Left ventricle myocardium superior (tissue), 1 donor: ENCODE measurements around the gene IL25. TPM values are rescaled to one million over a fixed set of nuclear protein-coding genes. Genes with fewer than 3 reads are reported as not detected.

ENCODE experiments used
- ATAC-seq: fragments of 200-7000 bp; cut with Tn5 transposase; one replicate; pipeline ENCODE4 v1.9.1; 2020; ENCODE audit warnings: mild to moderate bottlenecking, moderate library complexity
- DNase-seq: peaks from one replicate; pipeline ENCODE4 v3.0.0-alpha.2; 2020
- intact Hi-C: fragments of 100-400 bp; cut with micrococcal nuclease; formaldehyde crosslinking; loops from one replicate; pipeline ENCODE4 v1.11.0; 2022
- total RNA-seq: library from RNA; stranded (reverse); fragmentation: NEBNext Ultra II Directional; extraction: Animal tissue kit (Norgen Biotek cat#: 25700); gene quantifications from one replicate; pipeline ENCODE4 v1.2.1, GENCODE V29; 2021
- donor health status: DM: no; HTN: yes; CAD: no; lungs with severe emphysema.

Gene IL25
- total RNA-seq, 1 donor from 2014 or later: not detected

GRCh38 chr14:23403139-23403438, 30.5 kb downstream of the IL25 start:
- ATAC-seq (no peak), DNase-seq (no peak)
- intact Hi-C loops: no loop called here

DNA sequence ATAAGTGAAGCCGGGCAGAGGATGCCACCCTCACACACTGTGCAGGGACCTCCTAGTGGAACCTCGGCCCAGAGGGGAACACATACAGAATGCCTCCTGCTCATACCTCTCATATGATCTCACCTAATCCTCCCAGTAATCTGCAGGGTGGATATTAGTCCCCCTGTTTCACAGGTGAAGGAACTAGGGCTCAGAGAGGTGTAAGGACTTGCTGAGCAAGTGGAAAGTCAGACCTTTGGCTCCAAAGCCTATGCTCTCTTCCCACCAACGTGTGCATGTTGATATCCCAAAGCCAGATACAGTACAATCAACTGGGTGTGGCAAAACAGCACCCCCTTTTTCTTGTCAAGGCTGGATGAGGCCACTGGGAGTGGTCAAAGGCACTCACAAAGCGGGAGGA, 31.3 kb downstream of the IL25 start:
- DNase-seq: no peak
- intact Hi-C loops: no loop called here
- no peak for ATAC-seq

- ATAC-seq (no peak), DNase-seq (no peak)
- intact Hi-C loops: no loop called here
Measured at GRCh38 chr14:23404331-23404900, 31.8 kb downstream of the IL25 start.

GRCh38 chr14:23405096-23405495, 32.5 kb downstream of the IL25 start:
- DNase-seq (no peak), ATAC-seq (peak; percentile 0)
- intact Hi-C loops: no loop called here

- DNase-seq (no peak), ATAC-seq (no peak)
- intact Hi-C loops: no loop called here
Measured at GRCh38 chr14:23405516-23406025, 33.0 kb downstream of the IL25 start.

GRCh38 chr14:23406244-23406643, 33.6 kb downstream of the IL25 start:
- no peak for ATAC-seq
- DNase-seq: no peak
- intact Hi-C loops: no loop called here

DNA sequence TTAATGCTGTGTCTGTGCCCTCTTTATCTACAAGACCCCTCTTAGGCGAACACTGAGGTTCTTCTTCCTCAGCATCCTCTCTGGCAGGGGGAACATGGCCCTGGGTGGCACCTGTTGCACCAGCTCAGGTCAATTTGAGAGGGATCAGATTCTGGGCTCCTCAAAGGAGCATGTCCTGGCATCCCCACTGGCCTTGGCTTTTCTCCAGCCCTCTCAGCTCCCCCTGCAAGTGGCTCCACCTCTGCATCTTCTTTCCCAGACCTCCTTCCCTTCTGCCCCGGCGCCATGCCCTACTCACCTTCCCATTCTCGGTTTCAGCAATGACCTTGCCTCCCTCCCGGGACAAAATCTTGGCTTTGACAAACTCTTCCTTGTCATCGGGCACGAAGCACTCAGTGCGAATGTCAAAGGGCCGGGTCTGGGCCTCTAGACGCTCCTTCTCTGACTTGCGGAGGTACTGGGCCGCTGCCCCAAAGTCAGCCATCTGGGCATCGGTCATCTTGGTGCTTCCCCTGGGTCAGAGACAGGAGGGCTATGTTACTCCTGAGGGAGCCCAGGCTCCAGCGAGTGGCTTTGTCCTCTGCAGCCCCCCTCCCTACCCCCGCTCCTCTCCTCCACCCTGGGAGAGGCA, 34.2 kb downstream of the IL25 start:
- no peak for DNase-seq
- no peak for ATAC-seq
- intact Hi-C loops: no loop called here

- DNase-seq: no peak
- intact Hi-C loops: no loop called here
- no peak for ATAC-seq
Measured at GRCh38 chr14:23407516-23408306, 35.1 kb downstream of the IL25 start, which contains the start of gene MYH6. Gene MYH6, minus strand, starts transcription at chr14:23408273. Its CDS starts 1,050 bp downstream, at chr14:23407223.

DNA sequence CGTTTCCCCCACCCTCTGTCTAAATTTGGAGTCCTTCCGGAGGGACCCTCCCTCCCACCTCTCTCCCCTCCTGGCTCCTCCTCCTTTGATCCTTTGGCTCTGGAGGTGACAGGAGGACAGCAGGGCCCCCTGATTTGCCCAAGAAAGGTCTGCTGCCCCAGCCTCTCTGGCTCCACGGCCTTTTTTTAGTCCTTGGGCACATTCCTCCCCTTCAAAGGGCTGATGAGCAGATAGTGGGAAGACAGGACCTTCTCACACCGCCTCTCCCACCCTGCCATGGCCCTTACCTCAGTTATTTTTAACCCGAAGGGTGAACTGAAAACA, 35.7 kb downstream of the IL25 start:
- ATAC-seq (peak; percentile 9), DNase-seq (peak; percentile 64)
- intact Hi-C loops: no loop called here

- intact Hi-C loops: no loop called here
- DNase-seq (peak; percentile 73), ATAC-seq (peak; percentile 34)
Measured at GRCh38 chr14:23409475-23409874, 36.9 kb downstream of the IL25 start.

- ATAC-seq (peak; percentile 40), DNase-seq (peak; percentile 85)
- intact Hi-C loops: no loop called here
Measured at GRCh38 chr14:23409966-23410635, 37.5 kb downstream of the IL25 start.

- intact Hi-C loops: no loop called here
- no peak for DNase-seq
- peak; percentile 1 for ATAC-seq
Measured at GRCh38 chr14:23411563-23412525, 39.2 kb downstream of the IL25 start.

DNA sequence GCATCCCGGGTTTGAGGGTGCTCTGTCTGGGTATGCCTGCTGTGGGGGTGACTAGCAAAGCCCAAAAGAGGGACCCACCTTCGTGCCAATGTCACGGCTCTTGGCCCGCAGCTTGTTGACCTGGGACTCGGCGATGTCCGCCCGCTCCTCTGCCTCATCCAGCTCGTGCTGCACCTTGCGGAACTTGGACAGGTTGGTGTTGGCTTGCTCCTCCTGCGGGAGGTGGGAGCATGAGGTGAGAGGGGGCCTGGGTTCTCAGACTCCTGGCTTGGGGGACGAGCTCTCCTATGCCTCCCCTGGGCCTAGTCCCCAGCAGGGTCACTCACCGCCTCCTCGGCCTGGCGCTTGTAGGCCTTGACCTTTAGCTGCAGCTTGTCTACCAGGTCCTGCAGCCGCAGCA, 41.1 kb downstream of the IL25 start:
- intact Hi-C loops: no loop called here
- ATAC-seq: no peak
- DNase-seq: no peak

DNA sequence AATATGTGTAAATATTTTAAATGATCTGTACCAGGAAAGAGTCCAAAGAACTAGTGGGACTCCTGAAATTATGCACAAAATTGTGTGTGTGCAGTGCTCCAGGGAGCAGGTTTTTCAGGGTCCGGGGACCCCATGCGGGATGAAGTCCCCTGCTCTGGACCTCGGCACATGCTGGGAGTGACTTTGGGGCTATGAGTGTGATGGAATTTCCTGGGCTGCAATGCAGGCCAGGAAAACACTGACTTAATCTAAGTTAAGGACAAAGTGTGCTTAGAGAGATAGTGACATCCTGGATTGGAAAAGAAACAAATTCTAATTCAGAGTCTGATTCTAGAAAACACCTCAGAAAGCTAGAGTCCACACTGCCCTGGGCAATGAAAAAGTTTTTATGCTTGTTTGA, 41.6 kb downstream of the IL25 start:
- no peak for ATAC-seq
- intact Hi-C loops: no loop called here
- no peak for DNase-seq

DNA sequence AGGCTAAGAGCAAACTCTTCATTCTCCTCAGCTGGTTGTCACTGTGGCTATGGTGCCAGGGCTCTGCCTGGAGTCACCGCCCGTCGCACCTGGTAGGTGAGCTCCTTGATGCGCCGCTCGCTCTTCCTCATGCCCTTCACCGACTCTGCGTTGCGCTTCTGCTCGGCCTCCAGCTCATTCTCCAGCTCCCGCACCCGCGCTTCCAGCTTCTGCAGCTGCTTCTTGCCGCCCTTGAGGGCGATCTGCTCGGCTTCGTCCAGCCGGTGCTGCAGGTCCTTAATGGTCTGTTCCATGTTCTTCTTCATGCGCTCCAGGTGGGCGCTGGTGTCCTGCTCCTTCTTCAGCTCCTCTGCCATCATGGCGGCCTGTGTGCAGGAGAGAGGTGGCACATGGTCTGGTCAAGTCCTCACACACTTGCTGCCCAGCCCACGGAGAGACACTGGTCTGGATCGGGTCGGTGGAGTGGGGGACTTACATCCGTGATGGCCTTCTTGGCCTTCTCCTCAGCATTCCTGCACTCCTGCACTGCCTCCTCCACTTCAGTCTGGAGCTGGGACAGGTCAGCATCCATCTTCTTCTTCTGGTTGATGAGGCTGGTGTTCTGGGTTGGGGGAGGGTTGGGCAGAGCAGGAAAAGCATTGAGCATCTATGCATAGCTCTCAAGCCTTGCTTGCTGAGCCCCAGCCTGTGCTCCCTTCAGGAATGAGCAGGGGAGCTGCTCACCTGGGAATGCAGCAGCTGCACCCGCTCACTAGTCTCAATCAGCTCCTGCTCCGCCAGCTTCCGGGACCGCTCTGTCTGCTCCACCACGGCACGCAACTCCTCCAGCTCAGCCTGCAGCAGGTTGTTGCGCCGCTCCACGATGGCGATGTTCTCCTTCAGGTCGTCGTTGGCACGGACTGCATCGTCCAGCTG, 42.6 kb downstream of the IL25 start:
- no peak for DNase-seq
- ATAC-seq: no peak
- intact Hi-C loops: no loop called here

DNA sequence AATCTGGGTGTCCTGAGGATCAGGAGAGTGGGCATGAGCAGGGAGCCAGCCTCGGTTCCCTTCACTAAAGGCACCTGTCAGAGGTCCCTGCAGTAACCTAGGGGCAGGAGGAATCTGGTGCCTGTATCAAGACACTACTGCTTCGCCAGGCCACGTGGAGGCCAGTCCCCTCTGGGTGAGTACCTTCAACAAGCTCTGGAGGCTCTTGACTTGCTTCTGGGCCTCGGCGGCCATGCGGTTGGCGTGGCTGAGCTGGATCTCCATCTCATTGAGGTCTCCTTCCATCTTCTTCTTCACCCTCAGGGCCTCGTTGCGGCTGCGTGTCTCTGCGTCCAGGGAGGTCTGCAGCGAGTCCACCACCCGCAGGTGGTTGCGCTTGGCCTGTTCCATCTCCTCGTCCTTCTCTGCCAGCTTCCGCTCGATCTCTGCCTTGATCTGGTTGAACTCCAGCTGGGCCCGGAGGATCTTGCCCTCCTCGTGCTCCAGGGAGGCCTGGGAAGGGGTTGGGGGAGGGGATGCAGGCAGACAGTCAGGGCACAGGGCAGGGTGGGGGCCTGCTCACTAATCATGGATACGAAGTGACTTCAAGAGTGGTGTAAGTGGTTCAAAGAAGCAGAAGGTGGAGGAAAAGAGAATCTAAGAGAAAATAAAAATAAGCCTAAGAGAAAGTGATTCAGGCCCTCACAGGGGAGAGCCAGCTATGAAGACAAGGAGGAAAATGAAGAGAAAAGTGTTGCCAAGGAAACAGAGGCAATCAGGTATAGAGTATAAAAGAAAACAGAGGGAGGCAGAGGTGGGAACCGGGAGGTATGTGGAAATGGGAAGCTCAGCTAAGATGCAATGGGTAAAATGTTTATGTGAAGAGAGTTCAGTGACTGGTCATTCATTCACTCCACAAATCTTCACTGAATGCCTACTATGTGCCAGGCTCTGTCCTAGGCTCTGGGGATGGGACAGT, 43.5 kb downstream of the IL25 start:
- no peak for DNase-seq
- ATAC-seq: no peak
- intact Hi-C loops: no loop called here

- intact Hi-C loops: no loop called here
- DNase-seq: no peak
Measured at GRCh38 chr14:23416801-23417200, 44.2 kb downstream of the IL25 start.

More at GRCh38 chr14:23416801-23417200, 44.2 kb downstream of the IL25 start:
- peak; percentile 1 for ATAC-seq
